Embryonic facial prominence (tissue), 1 donor: ENCODE results near the gene SRP68.

Source experiments
- DNase-seq: peaks from one replicate; pipeline ENCODE4 v3.0.0-alpha.2; 2016; ENCODE audit errors: extremely low spot score

SRP68 gene

DNA sequence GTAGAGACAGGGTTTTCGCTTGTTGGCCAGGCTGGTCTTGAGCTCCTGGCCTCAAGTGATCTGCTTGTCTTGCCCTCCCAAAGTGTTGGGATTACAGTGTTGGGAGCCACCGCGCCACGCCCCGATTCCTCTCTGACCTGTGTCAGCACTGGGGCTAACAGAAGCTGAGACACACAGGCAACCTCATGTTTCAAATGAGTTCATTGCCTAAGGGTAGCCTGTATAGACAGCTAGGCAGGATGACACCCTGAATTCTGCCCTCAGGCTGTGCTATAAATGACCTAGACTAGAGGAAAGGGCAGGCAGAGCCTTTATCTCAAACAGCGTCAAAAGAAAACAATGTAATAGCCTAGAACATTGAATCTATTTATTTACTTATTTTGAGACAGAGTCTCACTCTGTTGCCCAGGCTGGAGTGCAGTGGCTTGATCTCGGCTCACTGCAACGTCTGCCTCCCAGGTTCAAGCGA is 74.0 kb downstream of the SRP68 start:
- no peak for DNase-seq

DNA sequence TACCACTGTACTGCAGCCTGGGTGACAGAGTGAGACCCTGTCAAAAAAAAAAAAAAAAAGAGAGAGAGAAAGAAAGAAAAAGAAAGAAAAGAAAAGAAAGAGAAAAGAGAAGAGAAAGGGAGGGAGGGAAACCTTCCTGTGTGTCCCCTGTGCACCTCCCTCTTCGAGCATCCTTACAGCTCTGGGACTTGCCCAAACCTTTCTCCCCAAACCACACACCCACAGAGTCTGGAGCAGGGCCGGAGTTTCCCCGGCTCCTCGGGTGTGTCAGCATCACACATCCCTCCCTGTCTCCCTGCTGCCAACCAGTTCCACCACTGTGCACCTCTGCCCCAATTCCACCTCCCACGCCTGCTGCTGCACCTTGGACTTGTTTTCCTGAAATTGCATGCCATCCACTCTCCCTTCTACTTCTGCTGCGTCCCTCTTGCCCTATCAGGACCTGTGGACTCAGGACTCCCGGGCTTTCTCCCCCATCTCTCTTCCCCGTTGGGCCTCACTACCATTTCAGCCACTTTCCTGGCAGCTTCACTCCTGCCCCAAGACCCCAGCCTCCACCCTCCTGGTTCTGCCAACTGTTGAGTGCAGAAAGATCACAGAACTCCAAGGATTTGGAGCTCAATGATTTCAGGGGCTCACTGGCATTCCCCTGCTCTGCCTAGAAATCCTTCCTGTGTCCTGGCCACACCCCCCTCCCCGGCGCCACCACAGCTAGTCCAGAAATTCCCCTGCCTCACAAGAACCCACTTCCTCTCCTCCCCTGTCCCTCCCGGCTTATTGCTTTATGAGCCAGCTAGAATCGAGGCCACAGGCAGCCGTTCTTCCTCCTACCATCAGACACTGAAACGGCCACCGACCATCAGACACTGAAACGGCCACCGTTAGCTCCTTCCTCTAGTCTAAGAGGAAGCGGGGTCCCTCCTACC is 75.4 kb downstream of the SRP68 start:
- no peak for DNase-seq

DNA sequence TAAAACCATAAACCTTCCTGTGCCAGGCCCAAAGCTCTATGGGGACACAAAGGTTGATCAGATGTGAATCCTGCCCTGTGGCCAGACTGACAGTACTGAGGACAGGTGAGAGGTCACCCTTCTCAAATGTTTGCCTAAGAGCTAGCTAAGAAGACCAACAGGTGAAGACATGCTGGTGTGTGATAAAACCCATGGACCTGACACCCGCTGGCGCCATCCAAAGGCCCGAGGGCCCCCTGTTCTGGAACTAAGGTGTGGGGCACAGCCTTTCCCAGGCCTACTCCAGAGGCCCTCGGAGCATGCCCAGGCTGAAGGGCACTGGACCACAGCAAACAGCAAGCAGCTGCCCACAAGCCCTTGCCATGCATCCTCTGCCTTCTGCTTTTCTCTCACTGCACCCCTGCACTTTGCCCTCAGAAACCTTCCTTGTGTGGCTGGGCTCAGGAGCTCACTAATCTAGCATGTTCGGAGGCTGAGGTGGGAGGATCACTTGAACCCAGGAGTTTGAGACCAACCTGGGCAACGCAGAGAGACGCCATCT is 76.9 kb downstream of the SRP68 start:
- DNase-seq, result no peak

DNA sequence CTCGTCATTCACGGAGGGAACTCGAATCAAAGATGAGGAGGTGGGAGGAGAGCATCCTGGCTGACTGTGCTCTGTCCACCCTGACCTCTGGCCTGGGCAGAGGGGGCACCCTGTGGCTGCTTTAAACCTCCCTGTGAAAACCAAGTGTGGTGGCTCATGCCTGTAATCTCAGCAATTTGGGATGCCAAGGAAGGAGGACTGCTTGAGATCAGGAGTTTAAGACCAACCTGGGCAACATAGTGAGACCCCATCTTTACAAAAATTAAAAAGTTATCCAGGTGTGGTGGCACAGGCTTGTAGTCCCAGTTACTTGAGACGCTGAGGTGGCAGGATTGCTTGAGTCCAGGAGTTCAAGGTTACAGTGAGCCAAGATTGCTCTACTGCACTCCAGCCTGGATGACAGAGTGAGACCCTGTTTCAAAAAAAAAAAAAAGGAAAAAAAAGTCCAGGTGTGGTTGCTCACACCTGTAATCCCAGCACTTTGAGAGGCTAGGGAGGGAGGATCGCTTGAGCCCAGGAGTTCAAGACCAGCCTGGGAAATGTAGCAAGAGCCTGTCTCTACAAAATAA is 77.4 kb downstream of the SRP68 start:
- no peak for DNase-seq

DNA sequence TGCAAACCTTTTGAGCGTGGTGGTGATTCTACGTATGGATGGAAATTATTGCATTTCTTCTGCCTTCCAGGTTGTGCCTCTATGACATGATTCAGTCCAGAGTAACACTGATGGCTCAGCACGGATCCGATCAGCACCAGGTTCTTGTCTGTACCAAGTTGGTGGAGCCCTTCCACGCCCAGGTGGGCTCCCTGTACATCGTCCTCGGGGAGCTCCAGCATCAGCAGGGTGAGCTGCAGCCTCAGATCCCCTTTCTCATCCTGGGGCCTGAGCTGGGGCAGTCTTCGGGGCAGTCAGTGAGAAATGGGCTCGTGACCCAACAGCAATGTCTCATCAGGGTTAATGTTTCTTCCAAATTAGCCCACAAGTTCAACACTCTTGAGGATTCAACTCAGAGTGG is 80.9 kb downstream of the SRP68 start:
- DNase-seq, result no peak
